ENCODE results near the gene GP2. TPM values are rescaled to one million over a fixed set of nuclear protein-coding genes. Genes with fewer than 3 reads are reported as not detected.

Gene GP2
- total RNA-seq, 1 experiment from 2014 or later = not detected

DNA sequence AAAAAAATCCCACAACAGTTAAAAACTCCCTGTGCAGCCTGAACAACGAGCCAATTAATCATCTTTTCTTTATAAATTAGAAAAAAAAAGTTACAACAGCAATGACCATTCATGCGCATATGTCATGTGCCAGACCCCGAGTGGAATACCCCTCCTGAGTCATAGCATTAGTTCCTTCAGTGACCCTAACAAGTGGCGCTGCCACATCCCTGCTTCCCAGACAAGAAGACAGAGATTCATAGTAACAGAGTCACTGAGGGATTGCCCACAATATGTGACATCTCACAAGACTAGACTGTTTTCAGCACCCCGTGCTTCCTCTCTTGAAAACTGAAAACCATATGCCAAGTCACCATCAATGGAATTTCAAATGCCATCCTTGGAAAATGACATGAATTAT, 17.3 kb upstream of the GP2 start:
- no peak overlapping the region for H3K27ac Mint-ChIP-seq (ENCODE audit: unreplicated experiment)
- peaks cover 14% of the 10 kb centered on the region for H3K27me3 Mint-ChIP-seq (ENCODE audit: unreplicated experiment)
- intact Hi-C loops (cut with micrococcal nuclease; ENCODE audit: unreplicated experiment) = no loop called here
- no peaks in the 10 kb centered on the region for H3K36me3 Mint-ChIP-seq (ENCODE audit: insufficient read depth, unreplicated experiment)
- H3K4me1 Mint-ChIP-seq (ENCODE audit: low read depth, unreplicated experiment) = no peaks in the 10 kb centered on the region
- TF ChIP-seq, protein P1, sequence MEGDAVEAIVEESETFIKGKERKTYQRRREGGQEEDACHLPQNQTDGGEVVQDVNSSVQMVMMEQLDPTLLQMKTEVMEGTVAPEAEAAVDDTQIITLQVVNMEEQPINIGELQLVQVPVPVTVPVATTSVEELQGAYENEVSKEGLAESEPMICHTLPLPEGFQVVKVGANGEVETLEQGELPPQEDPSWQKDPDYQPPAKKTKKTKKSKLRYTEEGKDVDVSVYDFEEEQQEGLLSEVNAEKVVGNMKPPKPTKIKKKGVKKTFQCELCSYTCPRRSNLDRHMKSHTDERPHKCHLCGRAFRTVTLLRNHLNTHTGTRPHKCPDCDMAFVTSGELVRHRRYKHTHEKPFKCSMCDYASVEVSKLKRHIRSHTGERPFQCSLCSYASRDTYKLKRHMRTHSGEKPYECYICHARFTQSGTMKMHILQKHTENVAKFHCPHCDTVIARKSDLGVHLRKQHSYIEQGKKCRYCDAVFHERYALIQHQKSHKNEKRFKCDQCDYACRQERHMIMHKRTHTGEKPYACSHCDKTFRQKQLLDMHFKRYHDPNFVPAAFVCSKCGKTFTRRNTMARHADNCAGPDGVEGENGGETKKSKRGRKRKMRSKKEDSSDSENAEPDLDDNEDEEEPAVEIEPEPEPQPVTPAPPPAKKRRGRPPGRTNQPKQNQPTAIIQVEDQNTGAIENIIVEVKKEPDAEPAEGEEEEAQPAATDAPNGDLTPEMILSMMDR (IDR thresholded peaks at IDR 0.05; ENCODE audit: unreplicated experiment) = no peak
- BruUV-seq (replicated peaks) = no TSS peak
- no peak for DNase-seq
- H3K9me3 Mint-ChIP-seq (ENCODE audit: low read depth, unreplicated experiment) = no peaks in the 10 kb centered on the region
- CTCF ChIA-PET = interaction anchor here (0.6 kb wide), 1 partner anchor 1437 kb away, joined by 5 read pairs; no protein-coding TSS in a partner anchor
- no peak overlapping the region for H3K4me3 Mint-ChIP-seq (ENCODE audit: low read depth, unreplicated experiment)

DNA sequence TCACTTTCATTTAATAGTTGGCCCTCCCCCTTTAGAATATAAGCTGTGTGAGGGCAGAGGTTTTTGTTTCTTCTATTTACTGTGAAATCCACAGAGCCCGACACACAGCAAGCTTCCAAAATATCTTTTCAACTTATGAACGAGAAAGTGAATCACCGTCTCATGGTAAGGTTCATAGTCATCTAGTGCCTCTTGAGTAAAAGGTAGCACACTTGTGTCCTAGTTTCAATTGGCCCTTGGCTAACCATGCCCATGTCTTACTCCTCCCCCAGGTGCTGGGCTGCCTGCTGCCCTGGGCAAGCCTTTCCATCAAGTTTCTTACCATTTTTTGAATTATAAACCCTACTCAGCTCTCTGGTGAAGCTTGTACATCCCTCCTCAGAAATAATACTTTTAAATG, 12.4 kb upstream of the GP2 start:
- H3K9me3 Mint-ChIP-seq (ENCODE audit: low read depth, unreplicated experiment) = no peaks in the 10 kb centered on the region
- H3K27me3 Mint-ChIP-seq (ENCODE audit: unreplicated experiment) = peaks cover 41% of the 10 kb centered on the region
- H3K36me3 Mint-ChIP-seq (ENCODE audit: insufficient read depth, unreplicated experiment) = no peaks in the 10 kb centered on the region
- no peaks in the 10 kb centered on the region for H3K4me1 Mint-ChIP-seq (ENCODE audit: low read depth, unreplicated experiment)
- TF ChIP-seq, protein P1 (IDR thresholded peaks at IDR 0.05; ENCODE audit: unreplicated experiment) = no peak
- no peak overlapping the region for H3K4me3 Mint-ChIP-seq (ENCODE audit: low read depth, unreplicated experiment)
- H3K27ac Mint-ChIP-seq (ENCODE audit: unreplicated experiment) = no peak overlapping the region
- DNase-seq = no peak
- intact Hi-C loops (cut with micrococcal nuclease; ENCODE audit: unreplicated experiment) = no loop called here
- BruUV-seq (replicated peaks) = no TSS peak
- CTCF ChIA-PET = interaction anchor here (1.3 kb wide), 1 partner anchor 37 kb away, joined by 3 read pairs; no protein-coding TSS in a partner anchor

DNA sequence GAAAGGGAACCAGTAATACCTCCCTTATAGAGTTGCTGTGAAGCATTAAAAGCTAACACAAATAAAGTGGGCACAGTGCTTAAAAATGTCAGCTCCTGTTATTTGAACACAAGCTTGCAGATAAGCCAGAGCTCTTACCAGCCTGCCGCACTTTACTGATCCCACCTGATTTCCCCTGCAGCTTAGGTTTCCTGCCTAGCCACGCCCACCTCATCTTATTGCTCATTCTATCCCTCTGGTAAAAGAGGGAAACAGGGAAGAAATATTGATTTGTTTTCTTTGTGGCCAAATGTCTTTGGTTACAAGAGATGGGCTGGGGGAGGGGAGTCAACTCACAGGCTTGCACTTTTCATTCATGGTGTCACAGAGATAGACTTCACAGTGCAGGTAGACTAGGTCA, 9.6 kb upstream of the GP2 start:
- no TSS peak for BruUV-seq (replicated peaks)
- intact Hi-C loops (cut with micrococcal nuclease; ENCODE audit: unreplicated experiment) = no loop called here
- no peaks in the 10 kb centered on the region for H3K9me3 Mint-ChIP-seq (ENCODE audit: low read depth, unreplicated experiment)

GRCh38 chr16:20334396-20334795, 7.1 kb upstream of the GP2 start:
- no peak overlapping the region for H3K4me3 Mint-ChIP-seq (ENCODE audit: low read depth, unreplicated experiment)
- intact Hi-C loops (cut with micrococcal nuclease; ENCODE audit: unreplicated experiment) = no loop called here
- H3K27me3 Mint-ChIP-seq (ENCODE audit: unreplicated experiment) = peaks cover 65% of the 10 kb centered on the region
- H3K27ac Mint-ChIP-seq (ENCODE audit: unreplicated experiment) = no peak overlapping the region
- no peaks in the 10 kb centered on the region for H3K4me1 Mint-ChIP-seq (ENCODE audit: low read depth, unreplicated experiment)
- TF ChIP-seq, protein P1 (IDR thresholded peaks at IDR 0.05; ENCODE audit: unreplicated experiment) = no peak
- no peaks in the 10 kb centered on the region for H3K36me3 Mint-ChIP-seq (ENCODE audit: insufficient read depth, unreplicated experiment)
- BruUV-seq (replicated peaks) = no TSS peak
- no peak for DNase-seq
- no peaks in the 10 kb centered on the region for H3K9me3 Mint-ChIP-seq (ENCODE audit: low read depth, unreplicated experiment)
- CTCF ChIA-PET = interaction anchor here (0.6 kb wide), 1 partner anchor 866 kb away, joined by 5 read pairs; no protein-coding TSS in a partner anchor

More for the DNA sequence above, 9.6 kb upstream of the GP2 start:
- TF ChIP-seq, protein P1 (IDR thresholded peaks at IDR 0.05; ENCODE audit: unreplicated experiment) = no peak
- Mint-ChIP-seq H3K36me3 (ENCODE audit: insufficient read depth, unreplicated experiment) (no peaks in the 10 kb centered on the region), H3K27me3 (ENCODE audit: unreplicated experiment) (peaks cover 42% of the 10 kb centered on the region), H3K27ac (ENCODE audit: unreplicated experiment) (no peak overlapping the region), H3K4me3 (ENCODE audit: low read depth, unreplicated experiment) (no peak overlapping the region), H3K4me1 (ENCODE audit: low read depth, unreplicated experiment) (no peaks in the 10 kb centered on the region)
- DNase-seq = no peak
- CTCF ChIA-PET = no interaction called here

Measured in Calu3 (cell line).